GM13976 (cell line): ENCODE data around the gene FBXL5.

Source experiments
- DNase-seq: peaks from one replicate; pipeline ENCODE4 v3.0.0; 2012; ENCODE audit warnings: low spot score
- CTCF ChIP-seq: IDR thresholded peaks from 2 replicates; pipeline ENCODE4 v1.5.1; 2012; ENCODE audit warnings: borderline replicate concordance, mild to moderate bottlenecking; ENCODE audit not compliant: insufficient read depth; ENCODE audit errors: extremely low read depth, missing control alignments, control extremely low read depth
- in situ Hi-C: fragments of 300-500 bp; cut with MboI; formaldehyde crosslinking; loops from one replicate; pipeline ENCODE4 v1.12.0; 2022; ENCODE audit warnings: low sequenced_read_pairs, mixed read lengths, inconsistent platforms; ENCODE audit not compliant: unreplicated experiment

Gene FBXL5

GRCh38 chr4:15653864-15654592 lies 1.1 kb downstream of the FBXL5 start:
- TF ChIP-seq CTCF = no peak
- in situ Hi-C loops = loop anchor here (25.0 kb wide), 2 partner anchors 417 to 642 kb away; partner anchors contain the start of gene CPEB2
- peak; percentile 40 for DNase-seq

- no peak for DNase-seq
- no peak for TF ChIP-seq CTCF
- in situ Hi-C loops = loop anchor here (25.0 kb wide), 2 partner anchors 416 to 641 kb away; partner anchors contain the start of gene CPEB2
These were observed 1.7 kb downstream of the FBXL5 start for GRCh38 chr4:15653420-15653819.

GRCh38 chr4:15652841-15653240 lies 2.3 kb downstream of the FBXL5 start:
- DNase-seq = no peak
- in situ Hi-C loops = loop anchor here (25.0 kb wide), 2 partner anchors 416 to 641 kb away; partner anchors contain the start of gene CPEB2
- no peak for TF ChIP-seq CTCF

- in situ Hi-C loops = loop anchor here (25.0 kb wide), 2 partner anchors 415 to 640 kb away; partner anchors contain the start of gene CPEB2
- no peak for TF ChIP-seq CTCF
- DNase-seq = no peak
These were observed 3.0 kb downstream of the FBXL5 start for GRCh38 chr4:15652191-15652590.

- no peak for TF ChIP-seq CTCF
- in situ Hi-C loops = loop anchor here (25.0 kb wide), 2 partner anchors 414 to 639 kb away; partner anchors contain the start of gene CPEB2
- DNase-seq = no peak
These were observed 3.5 kb downstream of the FBXL5 start for GRCh38 chr4:15651676-15652075.

- peak; percentile 33 for DNase-seq
- in situ Hi-C loops = loop anchor here (25.0 kb wide), 2 partner anchors 413 to 638 kb away; partner anchors contain the start of gene CPEB2
- TF ChIP-seq CTCF = peak; percentile 55
These were observed 5.1 kb downstream of the FBXL5 start for GRCh38 chr4:15649914-15650545.
